NCI-H69 (cell line): Measurements from ENCODE around the gene FNDC3B.

Experiments used
- DNase-seq: peaks from one replicate; lab custom pipeline; 2025; lab: John Stamatoyannopoulos, UW

Gene FNDC3B

GRCh38 chr3:172311217-172311616, 271.8 kb downstream of the FNDC3B start:
- DNase-seq = no peak

DNA sequence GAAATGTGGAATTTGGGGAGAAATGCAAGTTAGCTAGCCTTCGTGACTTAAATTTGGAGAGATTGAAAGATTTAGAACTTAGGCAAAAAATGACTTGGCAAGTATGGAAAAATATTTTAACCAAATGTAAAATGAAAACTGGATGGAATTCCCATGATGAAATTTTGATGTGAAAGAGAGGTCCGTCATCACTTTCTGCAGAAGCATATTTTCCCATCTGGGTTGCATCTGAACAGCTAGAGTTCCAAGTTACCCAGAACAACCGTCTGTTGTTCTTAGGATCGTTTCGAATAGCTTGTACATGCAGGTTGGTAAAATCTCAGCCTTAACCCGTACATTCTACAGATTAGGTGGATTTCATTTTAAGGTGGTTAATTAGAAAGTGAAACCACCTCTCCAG, 272.6 kb downstream of the FNDC3B start:
- DNase-seq = no peak

DNA sequence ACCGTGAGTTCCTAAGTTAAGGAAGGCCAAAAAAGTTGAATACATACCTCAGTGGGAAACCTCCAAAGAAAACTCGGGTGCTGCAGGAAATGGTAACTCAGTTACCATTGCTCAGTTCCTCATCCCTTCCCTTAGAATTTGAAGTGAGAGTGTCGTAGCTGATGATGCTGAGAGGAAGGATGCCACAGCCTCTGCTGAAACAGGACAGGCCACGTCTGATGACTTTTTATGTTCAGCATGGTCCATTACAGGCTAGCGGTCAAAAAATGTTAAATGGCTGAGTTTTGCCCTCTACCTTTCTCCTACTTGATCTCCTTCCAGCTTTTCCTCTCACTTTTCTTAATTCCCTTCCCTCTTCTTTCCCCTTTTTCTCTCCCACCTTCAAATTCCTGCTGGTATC, 273.3 kb downstream of the FNDC3B start:
- DNase-seq = no peak

GRCh38 chr3:172313671-172314070, 274.3 kb downstream of the FNDC3B start:
- peak; percentile 62 for DNase-seq

- no peak for DNase-seq
Measured at GRCh38 chr3:172314591-172315160, 275.3 kb downstream of the FNDC3B start.

DNA sequence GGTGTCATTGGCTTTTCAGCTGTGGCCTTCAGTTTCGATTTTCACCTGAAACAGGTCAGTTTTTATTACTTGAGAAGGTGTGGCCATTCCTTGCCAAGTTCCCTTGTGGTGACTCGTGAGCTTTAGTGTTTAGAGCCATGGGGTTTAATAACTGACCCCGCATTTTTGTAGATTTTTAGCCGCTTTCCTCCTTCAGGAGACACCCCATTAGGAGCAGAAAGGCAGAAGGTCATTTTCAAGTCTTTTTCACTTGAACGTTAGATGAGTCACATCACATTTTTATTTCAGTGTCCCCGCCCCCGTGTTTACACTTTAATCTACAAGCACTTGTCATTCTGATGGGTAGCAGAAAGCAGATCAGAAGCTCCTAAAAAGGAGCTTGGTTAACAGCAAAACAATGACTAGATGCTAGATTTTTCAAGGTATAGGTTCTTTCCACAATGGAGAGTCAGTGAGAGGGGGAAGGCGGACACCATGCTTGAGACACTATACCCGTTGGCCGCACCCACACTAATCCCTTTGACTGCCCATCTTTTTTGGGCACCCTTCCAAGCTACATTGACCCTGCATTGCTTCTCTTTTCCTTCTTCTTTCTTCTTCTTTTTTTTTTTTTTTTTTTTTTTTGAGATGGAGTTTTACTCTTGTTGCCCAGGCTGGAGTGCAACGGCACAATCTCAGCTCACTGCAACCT, 276.2 kb downstream of the FNDC3B start:
- peak; percentile 52 for DNase-seq

- no peak for DNase-seq
Measured at GRCh38 chr3:172316758-172317157, 277.4 kb downstream of the FNDC3B start.

DNA sequence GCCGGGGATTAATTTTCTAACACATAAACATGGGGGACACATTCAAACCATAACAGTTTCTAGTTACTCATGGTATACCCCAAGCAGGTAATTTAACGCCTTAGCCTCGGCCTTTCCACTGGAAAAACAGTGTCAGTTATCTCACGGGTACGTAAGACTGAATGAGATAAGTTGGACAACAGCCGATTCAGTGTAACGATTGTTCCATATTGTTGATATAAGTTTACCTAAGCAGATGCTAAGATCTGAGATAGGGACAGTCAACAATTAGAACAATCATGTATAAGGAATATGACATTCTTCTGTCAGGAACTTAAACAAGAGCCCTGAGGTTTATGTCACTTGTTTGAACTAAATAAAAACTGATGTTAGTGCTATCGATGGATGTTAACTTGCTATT, 278.1 kb downstream of the FNDC3B start:
- DNase-seq = no peak

DNA sequence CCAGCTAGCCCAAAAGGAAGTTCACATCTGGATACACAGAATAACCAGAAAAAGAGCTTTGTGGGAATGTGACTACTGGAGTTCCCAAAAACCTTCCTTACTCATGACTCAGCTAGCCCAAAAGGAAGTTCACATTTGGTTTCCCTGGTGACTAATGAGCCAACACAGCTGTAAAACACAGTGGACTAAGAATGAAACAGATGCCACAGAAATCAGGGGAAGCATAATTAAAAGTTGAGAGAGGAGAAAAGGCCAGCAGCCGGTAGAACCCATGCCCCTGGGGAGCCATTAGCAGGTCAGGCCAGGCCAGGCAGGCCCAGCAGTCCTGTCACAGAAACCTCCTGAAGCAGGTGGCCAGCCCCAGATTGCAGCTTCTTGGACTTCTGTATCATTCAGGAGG, 278.6 kb downstream of the FNDC3B start:
- DNase-seq = peak; percentile 97

GRCh38 chr3:172319595-172319994, 280.2 kb downstream of the FNDC3B start:
- no peak for DNase-seq

GRCh38 chr3:172320468-172320867, 281.1 kb downstream of the FNDC3B start:
- DNase-seq = no peak

- peak; percentile 32 for DNase-seq
Measured at GRCh38 chr3:172321035-172321434, 281.7 kb downstream of the FNDC3B start.

- DNase-seq = no peak
Measured at GRCh38 chr3:172323894-172324610, 284.7 kb downstream of the FNDC3B start.

DNA sequence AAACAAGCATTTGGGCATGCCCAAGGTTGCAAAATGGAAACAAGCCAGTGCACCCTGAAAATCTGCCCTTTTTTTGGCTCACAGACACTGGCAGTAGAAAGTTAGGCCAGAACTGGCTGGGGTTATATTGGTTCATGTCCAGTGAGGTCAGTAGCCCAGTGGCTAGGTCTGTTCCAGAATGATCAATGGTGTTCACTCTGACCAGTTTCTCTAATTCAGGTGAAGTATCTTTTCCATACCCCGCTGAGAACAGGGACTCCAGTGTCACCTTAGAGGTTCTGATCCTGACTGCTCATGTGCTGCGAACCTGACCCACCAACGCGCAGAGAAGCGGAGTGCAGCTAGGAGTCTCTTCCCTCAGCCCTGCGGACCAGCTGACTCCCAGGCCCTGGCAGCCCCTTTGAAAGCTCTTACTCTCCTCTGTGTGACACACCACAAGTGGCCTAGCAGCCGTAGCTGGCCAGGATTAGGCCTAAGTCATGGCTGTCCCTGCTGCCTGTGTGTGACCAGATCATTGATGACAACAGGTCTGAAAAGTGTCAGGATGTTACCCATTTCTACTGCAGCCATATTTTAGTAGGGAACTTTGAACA, 285.3 kb downstream of the FNDC3B start:
- no peak for DNase-seq

DNA sequence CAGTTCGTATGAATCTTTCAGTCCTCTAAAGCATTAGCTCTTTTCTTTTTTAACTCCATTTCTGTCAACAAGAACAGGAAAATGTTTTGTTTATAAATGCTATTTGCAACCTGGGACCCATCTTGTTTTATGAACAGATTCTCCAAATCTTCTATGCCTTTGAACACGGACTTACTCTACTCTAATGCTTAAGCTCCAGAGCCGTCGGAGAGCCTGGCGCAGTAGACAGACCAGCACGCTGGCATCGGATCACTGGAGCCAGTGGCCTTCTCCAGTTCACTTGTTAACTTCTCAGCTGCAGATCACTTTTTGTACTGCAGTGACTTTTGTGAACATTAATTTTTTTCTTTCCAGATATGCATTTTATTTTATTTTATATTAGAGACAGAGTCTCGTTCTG, 286.1 kb downstream of the FNDC3B start:
- DNase-seq = no peak

GRCh38 chr3:172326993-172327392, 287.6 kb downstream of the FNDC3B start:
- DNase-seq = no peak

DNA sequence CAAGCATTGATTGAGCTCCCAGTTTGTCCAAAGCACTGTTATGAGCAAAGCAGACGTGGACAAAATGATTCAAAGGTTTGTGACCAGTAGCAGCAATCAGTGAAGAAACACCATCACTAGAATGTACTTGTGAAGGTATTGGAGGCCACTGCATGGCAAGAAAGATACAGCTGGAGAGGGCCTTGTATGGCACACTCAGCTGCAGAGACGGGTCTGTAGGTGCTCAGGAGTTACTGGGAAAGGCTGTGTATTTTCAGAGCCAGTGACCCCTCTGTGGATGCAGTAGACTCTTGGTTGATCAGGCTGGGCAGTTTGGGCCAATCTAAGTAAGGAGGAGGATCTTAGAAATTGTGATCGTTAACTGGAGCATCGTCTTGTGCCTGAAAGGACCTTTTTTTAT, 288.9 kb downstream of the FNDC3B start:
- DNase-seq = no peak

GRCh38 chr3:172329070-172329469, 289.7 kb downstream of the FNDC3B start:
- no peak for DNase-seq

DNA sequence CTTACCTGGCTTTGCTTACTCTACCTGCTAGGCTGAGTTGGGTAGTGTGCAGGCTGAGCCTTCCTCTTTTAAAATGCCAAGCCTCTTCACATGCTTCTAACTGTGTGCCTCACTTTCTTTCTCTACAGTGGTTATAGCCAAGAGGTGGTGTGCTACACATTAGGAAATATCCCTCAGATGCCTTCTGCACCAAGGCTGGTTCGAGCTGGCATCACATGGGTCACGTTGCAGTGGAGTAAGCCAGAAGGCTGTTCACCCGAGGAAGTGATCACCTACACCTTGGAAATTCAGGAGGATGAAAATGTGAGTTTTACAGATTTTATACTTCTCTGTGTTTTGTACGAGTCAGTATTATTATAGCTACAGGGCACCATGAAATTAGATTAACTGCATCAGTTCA, 291.0 kb downstream of the FNDC3B start:
- DNase-seq = no peak

- peak; percentile 72 for DNase-seq
Measured at GRCh38 chr3:172332256-172333041, 293.1 kb downstream of the FNDC3B start.

- no peak for DNase-seq
Measured at GRCh38 chr3:172333042-172333377, 293.6 kb downstream of the FNDC3B start.

DNA sequence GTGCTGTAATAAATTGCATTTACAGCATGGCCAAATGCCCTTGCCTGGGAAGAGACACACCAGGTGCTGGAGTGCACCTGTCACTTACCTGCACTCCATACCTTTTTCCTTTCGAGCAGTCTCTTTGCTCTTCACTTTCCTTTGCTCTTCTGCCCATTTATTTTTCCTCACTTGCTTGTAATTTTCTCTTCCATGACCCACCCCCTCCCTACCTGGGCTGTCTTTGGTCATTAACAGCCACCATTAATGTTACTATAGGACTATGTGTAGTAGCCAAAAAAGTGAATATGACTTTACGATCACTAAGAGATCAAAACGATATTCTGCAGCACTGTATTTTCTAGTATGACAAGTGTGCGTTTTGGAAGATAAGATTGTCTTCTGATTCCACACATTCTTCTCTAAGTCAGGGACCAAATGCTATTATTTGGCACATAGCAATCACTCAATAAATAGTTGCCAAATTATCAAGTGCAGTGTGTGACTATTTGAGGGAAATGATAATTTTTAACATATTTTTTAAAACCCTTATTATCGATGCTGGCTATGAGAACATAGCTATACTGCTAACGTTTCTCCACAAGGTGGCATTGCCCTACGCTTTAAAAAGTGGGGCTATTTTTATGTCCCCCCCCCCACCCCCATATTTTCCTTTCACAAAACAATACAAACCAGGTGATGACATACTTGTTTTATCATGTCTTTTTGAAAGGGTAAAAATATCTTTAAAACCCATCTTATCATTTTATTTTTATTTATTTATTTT, 294.5 kb downstream of the FNDC3B start:
- DNase-seq = no peak
